HG02763 (cell line): ENCODE data around the gene NDST4.
"Not testable (repeated sequence)": the region's sequence is repeated elsewhere in the genome, so short reads cannot be mapped to it uniquely, and the experiment has no call there.

Experiments used
- ATAC-seq: cut with Tn5 transposase; IDR thresholded peaks from one replicate; pipeline ENCODE4 v1.9.1; 2021; ENCODE audit warnings: mild to moderate bottlenecking, moderate library complexity; ENCODE audit not compliant: unreplicated experiment

The NDST4 gene

DNA sequence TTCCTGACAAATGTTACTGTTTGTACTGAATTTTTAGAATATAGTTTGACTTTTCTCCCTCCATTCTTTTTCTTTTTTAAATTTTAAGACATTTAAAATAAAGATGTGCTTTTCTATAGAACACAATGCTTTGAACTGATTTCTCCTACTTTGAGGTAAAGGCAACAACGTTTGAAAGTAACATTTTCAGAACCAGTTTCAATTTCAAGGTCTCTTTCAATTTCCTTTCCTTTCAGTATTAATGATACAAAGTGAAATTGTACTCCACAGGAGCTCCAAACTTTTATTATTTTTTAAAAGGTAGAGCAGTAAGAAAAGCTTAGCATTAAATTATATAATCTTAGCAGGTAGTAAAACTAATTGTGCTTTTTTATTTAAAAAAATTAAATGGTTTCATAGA is 54.9 kb downstream of the NDST4 start:
- ATAC-seq = no peak

DNA sequence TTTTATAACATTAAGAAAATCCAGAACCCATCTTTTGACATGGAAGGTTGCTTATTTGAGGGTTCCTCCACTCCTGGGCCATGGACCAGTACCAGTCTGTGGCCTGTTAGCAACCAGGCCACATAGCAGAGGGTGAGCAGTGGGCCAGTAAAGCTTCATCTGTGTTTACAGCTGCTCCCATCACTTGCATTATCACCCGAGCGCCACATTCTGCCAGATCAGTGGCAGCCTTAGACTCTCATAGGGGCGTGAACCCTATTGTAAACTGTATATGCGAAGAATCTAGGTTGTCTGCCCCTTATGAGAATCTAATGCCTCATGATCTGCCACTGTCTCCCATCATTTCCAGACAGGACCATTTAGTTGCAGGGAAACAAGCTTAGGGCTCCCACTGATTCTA is 58.6 kb downstream of the NDST4 start:
- ATAC-seq = no peak

DNA sequence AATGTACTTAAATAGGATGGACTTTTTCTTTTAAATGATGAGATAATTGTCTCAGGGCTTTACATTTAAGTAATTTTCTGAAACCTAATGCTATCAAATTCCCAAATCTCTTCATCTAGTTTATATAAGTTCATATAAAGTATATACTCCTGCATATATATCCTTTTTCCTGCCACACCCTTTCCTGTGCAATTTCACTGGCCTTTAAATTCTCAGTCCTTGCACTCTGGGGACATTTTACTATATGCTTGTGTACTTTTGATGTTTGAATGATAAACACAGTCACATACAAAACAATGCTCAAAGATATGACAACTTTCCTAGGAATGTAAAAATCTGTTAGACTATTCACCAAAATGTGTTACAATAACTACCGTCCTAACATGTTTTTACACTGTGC is 60.1 kb downstream of the NDST4 start:
- no peak for ATAC-seq

DNA sequence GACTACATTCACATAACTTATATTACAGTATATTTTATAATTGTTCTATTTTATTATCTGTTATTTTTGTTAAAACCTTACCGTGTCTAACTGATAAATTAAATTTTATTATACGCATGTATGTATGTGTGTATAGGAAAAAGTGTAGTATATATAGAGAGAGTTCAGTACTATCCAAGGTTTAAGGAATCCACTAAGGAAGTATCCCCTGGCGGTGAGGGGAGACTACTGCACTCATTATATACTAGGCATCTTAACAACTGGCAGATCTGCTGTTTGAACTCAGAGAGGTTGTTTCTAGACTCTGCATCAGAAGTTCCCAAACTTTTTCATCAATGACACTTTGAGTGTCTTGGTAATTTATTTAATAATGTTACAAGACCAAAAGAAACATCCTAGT is 70.9 kb downstream of the NDST4 start:
- no peak for ATAC-seq

DNA sequence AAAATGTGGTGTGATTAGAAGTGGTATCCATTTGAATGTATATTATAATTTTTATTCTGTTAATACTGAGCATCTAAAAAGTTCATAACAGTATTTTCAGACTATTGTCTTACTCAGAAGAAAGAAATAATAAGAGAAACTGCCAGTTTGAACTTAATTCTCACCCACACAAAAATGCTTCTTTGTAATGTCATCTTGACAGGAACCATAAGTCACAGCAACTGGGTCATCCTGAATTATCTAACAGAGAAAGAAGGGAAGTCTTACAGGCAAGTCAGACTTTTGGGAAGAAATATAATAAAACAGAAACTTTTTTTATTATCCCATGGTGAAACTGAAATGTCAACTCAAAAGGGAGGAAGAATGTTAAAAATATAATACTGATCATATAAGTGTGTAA is 83.1 kb downstream of the NDST4 start:
- ATAC-seq = no peak

DNA sequence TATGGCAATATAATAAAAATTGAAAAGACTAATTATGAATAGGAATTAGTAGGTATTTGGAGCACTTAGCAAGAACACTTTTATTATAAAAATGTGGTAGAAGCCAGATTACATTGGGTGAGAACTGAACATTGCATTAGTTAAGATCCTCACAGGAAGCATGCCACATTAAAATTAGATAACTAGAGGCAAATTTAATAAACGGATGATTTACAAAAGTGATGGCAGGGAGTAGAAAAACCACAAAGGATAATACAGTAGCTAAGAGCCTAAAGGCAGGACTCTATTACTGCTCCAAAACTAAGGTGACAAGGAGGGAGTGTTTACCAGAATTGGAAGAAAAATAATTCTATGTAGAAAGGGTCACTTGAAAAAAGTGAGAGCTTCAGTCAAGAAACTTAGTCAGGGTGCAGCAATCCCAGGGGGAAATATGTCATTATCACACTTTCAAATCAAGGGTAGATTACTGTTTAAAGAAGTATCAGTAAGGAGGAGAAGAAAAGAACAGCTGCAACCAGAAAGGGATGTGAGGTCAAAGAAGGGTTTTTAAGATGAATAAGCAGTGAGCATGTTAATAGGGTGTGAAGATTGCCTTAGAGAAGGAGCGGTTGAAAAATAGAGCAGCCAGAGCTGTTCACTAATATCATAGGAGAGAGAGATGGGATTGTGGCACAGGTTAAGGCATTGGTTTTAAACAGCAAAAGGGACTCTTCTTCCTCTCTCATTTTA is 84.6 kb downstream of the NDST4 start:
- ATAC-seq = no peak

DNA sequence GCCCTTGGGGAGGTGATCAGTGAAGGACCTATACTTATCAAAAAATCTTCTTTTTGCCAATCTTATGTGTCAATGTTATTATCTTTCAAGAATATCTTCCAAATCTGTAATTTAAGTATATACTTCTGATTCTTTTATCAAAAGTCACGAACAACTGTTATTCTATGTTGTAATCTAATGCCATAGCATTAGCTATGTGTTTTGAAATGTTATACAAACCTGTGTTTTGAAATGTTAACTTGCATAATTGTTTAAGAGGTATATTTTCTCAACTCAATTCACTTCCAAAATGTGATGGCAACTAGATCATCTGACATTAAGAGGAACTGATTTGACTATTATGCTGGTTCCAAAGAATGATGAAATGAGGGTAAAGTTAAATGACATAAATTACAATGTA is 113.5 kb downstream of the NDST4 start:
- ATAC-seq = no peak

DNA sequence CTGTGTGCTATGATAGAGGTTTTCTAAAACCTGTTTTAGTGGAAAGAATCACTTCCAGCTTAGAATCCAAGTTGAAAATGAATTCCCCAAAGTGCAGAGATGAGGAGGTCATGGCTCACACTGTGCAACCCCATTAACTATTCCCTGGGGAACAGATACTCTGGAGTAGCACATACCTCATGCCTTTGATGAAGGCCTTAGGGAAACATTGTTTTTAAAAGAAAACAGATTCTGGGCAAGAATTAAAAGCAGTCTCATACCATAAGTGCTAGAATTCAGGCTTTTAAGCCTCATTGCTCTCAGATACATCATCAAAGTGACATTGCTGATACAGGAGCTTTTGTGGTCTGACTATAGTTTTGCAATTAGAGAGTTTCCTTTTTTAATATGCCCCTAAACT is 115.1 kb downstream of the NDST4 start:
- no peak for ATAC-seq

DNA sequence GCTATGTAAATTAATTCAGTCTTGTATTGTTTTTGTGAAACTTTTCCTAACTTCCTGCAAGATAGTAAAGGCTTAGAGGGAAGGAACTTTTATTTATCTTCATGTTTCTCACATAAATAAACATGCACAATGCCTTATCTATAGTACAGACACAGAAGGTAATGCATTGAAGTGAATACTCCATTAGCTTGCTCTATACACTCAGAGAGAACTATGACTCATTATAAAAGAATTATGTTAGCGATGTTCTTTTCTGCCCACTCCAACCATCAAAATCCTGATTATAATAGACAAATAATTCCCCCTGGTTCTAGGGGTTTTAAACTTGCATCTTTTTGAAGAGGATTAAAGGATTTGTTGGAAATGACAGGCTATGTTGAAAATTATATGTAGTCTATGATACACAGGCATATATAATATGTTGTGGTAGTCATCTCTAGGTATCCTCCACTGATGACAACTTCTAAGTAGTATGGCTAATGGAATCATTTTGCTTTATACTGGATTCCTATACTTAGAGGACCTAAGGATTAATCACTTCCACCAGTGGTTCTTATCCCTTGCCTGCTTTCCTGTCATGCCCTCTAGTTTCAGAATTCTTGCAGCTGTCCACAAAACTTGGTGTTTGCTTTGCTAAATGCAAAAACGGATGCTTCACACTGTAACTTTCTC is 115.7 kb downstream of the NDST4 start:
- ATAC-seq = no peak

DNA sequence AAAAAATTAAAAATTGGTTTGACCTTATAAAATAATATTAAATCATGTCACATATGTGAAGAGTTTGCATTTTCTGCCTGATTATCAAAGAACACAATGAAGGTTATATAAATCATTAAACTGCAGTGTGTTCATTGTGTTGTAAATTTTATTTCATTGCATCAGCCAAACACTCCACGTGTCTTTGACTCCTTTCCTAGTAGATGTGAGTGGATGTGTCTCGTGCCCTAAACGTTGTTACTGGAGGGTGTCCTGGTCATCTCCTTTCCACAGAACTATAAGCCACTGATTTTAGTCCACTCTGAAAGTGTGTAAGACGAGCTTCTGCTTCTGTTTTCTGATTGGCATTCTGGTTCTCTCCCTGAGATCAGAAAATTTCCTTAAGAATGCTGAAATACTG is 127.3 kb downstream of the NDST4 start:
- no peak for ATAC-seq

DNA sequence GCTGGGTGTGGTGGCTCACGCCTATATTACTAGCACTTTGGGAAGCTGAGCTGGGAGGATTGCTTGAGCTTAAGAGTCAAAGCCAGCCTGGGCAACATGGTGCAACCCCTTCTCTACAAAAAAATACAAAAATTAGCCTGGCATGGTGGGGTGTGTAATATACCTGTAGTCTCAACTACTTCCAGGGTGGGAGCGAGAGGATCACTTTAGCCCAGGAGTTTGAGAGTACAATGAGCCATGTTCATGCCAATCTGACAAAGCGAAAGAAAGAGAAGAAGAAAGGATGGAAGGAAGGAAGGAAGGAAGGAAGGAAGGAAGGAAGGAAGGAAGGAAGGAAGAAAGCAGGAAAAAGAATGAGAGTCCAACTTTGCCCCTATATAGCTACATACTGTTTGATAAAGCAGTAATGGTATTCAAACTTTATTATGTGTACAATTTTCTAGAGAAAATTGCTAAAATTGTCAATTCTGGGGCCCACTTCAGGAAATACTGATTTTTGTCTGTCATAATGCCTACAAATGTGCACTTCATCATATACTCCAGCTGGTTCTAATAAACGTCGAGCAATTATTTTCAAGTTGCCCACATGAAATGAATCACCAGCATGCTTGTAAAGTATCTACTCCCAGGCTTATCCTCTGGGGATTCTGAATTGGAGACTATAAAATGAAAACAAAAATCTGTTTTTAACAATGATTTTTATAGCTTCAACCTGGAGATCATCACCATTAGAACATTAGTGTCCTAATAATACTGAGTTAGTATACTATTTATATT is 132.3 kb downstream of the NDST4 start:
- no peak for ATAC-seq

DNA sequence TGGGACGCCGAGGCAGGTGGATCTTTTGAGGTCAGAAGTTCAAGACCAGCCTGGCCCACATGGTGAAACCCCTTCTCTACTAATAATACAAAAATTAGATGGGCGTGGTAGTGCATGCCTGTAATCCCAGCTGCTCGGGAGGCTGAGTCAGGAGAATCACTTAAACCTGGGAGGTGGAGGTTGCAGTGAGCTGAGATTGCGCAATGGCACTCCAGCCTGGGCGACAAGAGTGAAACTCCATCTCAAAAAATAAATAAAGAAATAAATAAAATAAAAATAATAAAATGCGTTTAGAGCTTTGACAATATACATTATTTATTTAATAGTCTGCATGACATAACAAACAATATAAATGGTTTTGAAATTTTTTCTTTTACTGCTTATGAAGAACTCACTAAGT is 133.0 kb downstream of the NDST4 start:
- ATAC-seq = not testable (repeated sequence)

DNA sequence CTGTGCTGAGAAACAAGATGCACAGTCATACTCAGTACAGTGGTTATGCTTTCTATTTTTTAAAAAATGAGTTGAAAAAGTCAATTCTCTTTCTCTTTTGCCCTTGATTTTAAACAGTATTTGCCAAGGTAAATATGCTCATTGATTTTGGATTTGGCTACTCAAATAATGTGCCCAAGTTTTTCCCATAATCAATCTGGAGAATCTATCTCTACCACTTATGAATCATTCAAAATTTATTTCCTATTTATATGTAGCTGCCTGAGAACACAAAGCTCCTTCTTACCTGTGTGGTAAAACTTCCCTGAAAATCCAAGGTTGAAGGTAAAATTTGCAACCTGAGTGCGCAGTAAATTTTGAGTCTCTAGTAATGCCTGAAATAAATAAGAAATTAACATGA is 136.5 kb downstream of the NDST4 start:
- ATAC-seq = no peak

DNA sequence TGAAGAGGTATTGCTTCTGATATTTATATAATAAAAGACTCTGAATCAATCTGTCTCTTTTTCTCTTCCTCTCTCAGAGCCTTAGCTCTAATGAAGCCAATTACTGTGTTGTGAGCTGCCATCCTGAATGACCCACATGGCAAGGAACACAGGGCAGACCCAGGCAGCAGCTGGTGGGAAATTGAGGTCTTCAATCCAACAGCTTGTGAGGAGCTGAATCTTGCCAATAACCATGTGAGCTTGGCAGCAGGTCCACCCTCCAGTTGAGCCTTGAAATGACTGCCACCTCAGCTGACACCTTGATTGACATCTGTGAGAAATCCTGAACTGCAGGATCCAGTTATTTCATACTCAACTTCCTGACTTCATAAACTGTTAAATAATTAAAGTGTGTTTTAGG is 149.4 kb downstream of the NDST4 start:
- ATAC-seq = no peak

DNA sequence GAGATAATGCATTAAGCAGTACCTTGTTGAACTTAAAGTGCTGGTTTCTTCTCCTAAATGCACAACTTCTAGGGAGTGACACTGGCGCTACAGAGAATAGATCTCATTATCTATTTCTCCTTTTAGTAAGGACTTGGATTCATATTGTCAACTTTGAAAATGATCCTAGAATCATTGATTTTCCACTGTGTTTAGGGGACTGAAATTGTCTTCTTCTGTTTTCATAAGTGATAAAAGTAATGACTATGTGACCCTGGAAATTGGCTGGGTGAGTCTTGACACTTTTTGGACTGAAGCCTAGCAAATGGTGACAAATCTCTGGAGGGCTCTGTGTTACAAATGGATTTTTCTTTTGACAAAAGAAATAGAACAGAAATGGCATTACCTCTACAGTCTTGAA is 167.8 kb downstream of the NDST4 start:
- ATAC-seq = no peak

DNA sequence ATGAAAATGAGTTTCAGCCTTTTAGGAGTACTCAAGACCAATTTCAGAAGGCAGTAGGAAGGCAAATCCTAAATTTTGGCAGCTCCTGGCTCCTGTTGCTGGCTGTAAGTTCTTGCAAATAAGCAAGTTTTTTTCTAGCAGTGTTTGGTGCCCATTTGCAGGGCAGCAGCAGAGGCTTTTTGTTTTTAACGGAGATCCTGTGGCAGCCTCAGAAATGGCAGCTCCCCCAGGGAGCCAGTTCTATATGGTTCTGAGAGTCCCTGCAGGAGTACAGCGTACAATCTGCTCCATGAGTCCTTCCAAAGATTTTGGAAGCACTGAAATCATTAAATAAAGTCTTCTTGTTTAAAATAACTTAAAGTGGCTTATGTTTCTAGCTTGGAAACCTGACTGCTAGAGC is 171.9 kb downstream of the NDST4 start:
- no peak for ATAC-seq

DNA sequence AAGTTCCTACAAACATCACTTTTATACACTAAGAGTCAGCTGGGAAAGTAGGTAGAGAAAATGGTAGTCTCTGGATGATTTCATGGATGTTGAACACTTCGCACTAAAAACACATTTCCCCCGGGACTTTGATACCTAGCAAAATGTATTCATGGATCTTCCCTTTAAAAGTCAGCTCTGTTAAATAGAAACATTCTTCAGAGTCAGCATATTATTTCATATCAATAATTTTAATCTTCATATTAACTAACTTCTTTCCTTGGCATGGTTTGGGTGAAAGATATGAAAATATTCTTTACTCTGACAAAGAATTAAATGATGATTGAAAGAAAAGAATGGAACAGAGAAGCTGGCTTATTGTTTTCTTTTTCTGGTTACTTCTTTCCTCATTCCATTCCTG is 185.5 kb downstream of the NDST4 start:
- ATAC-seq = no peak

DNA sequence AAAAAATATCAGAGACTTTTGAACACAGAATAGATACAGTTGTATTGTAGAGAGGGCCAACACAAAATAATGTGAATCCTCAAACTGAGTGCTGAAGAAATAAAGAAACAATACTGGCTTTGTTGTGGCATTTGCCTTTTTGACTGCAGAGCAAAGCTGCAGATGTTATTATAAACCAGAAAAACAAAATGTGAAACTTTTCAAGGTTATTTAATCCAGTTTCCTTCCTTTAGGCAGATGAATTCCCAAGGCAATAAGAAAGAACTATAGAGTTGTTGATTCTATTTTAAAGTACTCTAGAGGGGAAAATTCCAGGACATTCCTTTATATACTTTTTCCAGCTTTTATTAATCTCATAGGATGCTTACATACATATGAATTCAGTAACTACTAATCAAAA is 186.8 kb downstream of the NDST4 start:
- ATAC-seq = no peak

DNA sequence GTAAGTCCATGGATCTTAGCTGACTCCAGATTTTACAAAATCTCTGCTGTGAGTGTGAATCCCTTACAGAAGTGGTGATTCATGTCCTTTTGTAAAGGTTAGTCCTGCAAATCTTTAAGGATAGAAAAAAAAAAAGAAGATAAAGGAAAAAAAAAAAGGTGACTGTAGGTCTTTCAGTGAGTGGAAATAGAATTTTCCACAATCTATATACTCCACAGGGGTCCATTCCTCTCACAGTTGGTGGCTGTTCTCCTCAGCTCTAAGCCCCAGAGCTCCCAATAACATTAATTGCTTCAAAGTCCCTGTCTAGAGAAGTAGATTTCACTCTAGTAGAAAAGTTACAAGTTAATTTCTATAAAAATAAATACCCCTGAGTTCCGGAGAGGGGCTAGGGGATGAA is 189.1 kb downstream of the NDST4 start:
- ATAC-seq = no peak

DNA sequence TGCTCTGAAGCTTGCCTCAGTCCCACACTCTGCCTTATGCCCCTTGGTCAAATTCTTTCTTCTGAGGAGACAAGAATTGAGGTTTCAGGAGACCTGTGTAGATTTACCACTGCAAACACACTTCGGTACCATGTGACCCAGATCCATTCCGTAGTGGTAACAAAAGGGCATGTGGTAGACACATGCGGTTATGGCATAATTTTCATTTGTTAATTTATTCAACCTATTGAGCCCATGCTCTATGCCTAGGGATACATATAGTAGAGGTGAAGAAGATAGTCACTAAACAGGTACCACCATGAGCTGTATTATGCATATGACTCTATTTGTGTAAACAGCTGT is 190.9 kb downstream of the NDST4 start:
- ATAC-seq = no peak

DNA sequence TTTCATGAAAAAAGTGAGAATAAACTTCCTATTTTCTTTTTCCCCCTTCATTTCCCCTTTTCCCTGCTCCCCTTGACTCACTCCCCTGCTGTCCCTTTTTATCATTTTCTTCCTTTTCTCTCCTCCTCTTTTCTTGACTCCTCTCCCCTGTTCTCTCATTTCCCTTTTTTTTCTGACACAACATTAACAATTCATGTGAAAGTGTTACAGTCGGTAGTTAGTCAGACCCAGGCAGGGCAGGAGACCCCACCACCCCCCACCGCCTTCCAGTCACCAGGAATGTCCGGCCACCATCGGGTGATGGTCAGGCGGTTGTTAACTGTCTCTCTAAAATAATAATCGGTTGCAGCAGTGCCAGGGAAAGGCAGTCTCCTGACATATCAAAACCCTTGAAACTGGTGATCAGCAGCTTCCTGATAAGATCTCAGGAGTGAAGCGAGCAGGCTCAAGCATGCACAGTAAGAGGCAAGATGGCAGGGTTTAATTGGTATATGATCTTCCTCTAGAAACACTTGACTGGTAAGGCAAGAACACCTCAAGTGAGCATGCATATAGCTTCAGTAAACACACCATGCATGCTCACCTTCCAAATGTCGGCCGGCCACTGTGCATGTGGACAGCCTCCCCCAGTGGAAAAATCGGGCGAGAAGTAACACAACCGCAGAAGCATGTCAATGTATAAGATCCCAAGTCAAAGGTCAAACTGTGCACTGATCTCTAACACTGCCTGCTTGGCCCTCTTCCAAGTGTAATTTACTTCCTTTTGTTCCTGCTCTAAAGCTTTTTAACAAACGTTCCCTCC is 191.4 kb downstream of the NDST4 start:
- ATAC-seq = no peak
